Neural crest cell (in vitro differentiated cells): ENCODE results near the gene CAPN9. TPM values are rescaled to one million over a fixed set of nuclear protein-coding genes. Genes with fewer than 3 reads are reported as not detected.

Experiments used
- DNase-seq: peaks from one replicate; pipeline ENCODE4 v3.0.0; 2021; ENCODE audit warnings: low read depth, mixed read lengths, low spot score
- H3K27ac Mint-ChIP-seq: one replicate; pipeline ENCODE4 v1.8.0; 2021; ENCODE audit warnings: mild to moderate bottlenecking, mixed read lengths; ENCODE audit not compliant: unreplicated experiment
- H3K27me3 Mint-ChIP-seq: 2 replicates; pipeline ENCODE4 v1.8.0; 2021; ENCODE audit warnings: low read depth, mild to moderate bottlenecking, mixed read lengths
- H3K36me3 Mint-ChIP-seq: 2 replicates; pipeline ENCODE4 v1.8.0; 2021; ENCODE audit warnings: low read depth, mild to moderate bottlenecking, mixed read lengths
- H3K4me1 Mint-ChIP-seq: 2 replicates; pipeline ENCODE4 v1.8.0; 2021; ENCODE audit warnings: mixed read lengths
- H3K4me3 Mint-ChIP-seq: one replicate; pipeline ENCODE4 v1.8.0; 2021; ENCODE audit warnings: mild to moderate bottlenecking, mixed read lengths
- H3K9me3 Mint-ChIP-seq: 2 replicates; pipeline ENCODE4 v1.8.0; 2021; ENCODE audit warnings: mixed read lengths
- total RNA-seq: library from RNA; stranded (reverse); gene quantifications from 2 replicates; pipeline ENCODE4 v1.2.1, GENCODE V29; 2021
- TF ChIP-seq, protein P1 (sequence below): fragments of 200-600 bp; sonication (generic); conservative IDR thresholded peaks from 2 replicates; pipeline ENCODE4 v1.5.0; 2021; ENCODE audit warnings: antibody characterized with exemption, mild to moderate bottlenecking

Gene CAPN9
- total RNA-seq, 1 donor from 2014 or later, result 4.0 TPM

DNA sequence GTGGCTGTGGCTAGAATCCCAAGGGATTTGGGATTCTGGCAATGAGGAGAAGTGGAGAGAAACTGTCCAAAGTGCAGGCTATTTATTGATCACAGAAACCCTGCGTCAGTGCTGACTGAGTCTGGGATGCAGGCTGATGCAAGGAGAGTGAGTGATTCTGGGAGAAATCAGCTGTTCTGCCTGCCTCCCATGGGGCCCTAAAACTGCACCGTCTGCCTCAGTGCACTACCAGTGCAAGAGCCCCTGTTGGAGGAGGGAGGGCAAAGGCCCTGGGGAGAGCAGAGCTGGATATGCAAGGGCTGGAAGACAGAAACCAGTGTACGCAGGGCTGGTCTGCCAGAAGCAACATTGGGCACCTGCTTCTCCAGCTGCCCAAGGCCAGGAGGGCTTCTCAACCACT, 78.6 kb downstream of the CAPN9 start:
- no peak for DNase-seq
- Mint-ChIP-seq H3K4me1 (peaks cover 45% of the 10 kb centered on the region), H3K27ac (no peak overlapping the region), H3K4me3 (no peak overlapping the region), H3K36me3 (no peaks in the 10 kb centered on the region), H3K9me3 (no peaks in the 10 kb centered on the region), H3K27me3 (no peaks in the 10 kb centered on the region)
- TF ChIP-seq, protein P1, sequence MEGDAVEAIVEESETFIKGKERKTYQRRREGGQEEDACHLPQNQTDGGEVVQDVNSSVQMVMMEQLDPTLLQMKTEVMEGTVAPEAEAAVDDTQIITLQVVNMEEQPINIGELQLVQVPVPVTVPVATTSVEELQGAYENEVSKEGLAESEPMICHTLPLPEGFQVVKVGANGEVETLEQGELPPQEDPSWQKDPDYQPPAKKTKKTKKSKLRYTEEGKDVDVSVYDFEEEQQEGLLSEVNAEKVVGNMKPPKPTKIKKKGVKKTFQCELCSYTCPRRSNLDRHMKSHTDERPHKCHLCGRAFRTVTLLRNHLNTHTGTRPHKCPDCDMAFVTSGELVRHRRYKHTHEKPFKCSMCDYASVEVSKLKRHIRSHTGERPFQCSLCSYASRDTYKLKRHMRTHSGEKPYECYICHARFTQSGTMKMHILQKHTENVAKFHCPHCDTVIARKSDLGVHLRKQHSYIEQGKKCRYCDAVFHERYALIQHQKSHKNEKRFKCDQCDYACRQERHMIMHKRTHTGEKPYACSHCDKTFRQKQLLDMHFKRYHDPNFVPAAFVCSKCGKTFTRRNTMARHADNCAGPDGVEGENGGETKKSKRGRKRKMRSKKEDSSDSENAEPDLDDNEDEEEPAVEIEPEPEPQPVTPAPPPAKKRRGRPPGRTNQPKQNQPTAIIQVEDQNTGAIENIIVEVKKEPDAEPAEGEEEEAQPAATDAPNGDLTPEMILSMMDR, result no peak

DNA sequence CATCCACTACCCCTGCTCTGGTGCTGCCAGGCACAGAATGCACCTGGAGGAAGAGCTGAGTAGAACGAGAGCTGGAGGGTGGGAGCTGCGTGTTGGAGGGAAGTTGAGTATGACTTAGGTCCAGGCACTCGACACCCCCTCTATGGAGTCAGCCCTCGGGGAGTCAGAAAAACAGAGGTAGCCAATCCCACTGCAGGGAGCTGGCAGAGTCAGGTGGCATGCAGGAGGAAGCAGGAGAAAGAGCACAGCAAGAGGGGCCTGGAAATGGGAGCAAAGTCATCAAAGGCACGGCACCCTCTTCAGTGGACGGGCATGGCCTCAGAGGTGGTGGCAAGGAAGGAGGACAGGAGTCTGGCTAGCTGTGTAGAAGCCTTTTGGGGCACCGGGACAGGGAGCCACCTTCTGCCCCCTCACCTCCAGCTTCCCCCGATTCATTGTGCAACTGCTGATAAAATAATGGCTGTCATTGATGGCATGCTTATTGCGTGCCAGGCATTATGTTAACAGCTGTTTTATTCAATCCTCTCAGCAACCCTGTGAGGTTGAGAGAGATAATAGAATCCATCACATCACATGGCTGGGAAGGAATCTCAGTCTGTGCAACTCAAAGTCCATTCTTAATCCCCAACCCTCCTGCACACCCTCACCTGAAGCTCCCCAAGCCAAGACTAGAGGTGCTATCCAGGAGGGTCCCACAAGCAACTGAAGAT, 79.1 kb downstream of the CAPN9 start:
- Mint-ChIP-seq H3K27me3 (no peaks in the 10 kb centered on the region), H3K9me3 (no peaks in the 10 kb centered on the region), H3K4me3 (no peak overlapping the region), H3K27ac (no peak overlapping the region), H3K4me1 (peaks cover 39% of the 10 kb centered on the region), H3K36me3 (no peaks in the 10 kb centered on the region)
- no peak for DNase-seq
- TF ChIP-seq, protein P1, result no peak

GRCh38 chr1:230827081-230827681, 80.0 kb downstream of the CAPN9 start:
- Mint-ChIP-seq H3K9me3 (peaks cover 5% of the 10 kb centered on the region), H3K27ac (no peak overlapping the region), H3K36me3 (peaks cover 6% of the 10 kb centered on the region), H3K27me3 (no peaks in the 10 kb centered on the region), H3K4me1 (peaks cover 39% of the 10 kb centered on the region), H3K4me3 (no peak overlapping the region)
- no peak for DNase-seq
- TF ChIP-seq, protein P1, result no peak

DNA sequence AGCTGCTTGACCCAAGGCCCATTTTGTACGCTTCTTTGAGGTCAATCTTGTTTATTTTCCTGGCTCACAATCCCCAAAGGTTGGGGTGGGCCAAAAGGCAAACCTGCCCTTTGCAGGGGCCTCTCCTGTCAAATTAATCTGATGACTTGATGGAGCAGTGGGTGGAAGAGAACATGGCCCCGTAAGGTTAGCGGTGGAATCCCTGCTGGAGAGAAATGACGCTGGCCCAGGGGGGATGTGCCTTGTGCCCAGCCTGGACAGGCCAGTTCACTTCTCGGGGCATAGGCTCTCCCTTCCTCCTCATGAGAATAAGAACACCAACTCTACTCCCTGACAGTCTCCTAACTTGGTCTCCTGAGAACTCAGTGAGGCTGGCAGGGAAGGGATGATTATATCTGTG, 80.6 kb downstream of the CAPN9 start:
- H3K36me3 Mint-ChIP-seq, result peaks cover 8% of the 10 kb centered on the region
- H3K9me3 Mint-ChIP-seq, result peaks cover 5% of the 10 kb centered on the region
- H3K4me3 Mint-ChIP-seq, result no peak overlapping the region
- H3K27ac Mint-ChIP-seq, result peak overlapping the region; percentile 10
- peaks cover 39% of the 10 kb centered on the region for H3K4me1 Mint-ChIP-seq
- TF ChIP-seq, protein P1, result no peak
- DNase-seq, result no peak
- no peaks in the 10 kb centered on the region for H3K27me3 Mint-ChIP-seq

GRCh38 chr1:230828421-230828820, 81.2 kb downstream of the CAPN9 start:
- Mint-ChIP-seq H3K36me3 (peaks cover 12% of the 10 kb centered on the region), H3K9me3 (peaks cover 5% of the 10 kb centered on the region), H3K27me3 (no peaks in the 10 kb centered on the region), H3K27ac (peak overlapping the region; percentile 10), H3K4me3 (no peak overlapping the region), H3K4me1 (peaks cover 39% of the 10 kb centered on the region)
- TF ChIP-seq, protein P1, result no peak
- no peak for DNase-seq
